ENCODE measurements around the gene SUMO3.

SUMO3 gene

GRCh38 chr21:44865561-44866280 is 47.9 kb upstream of the SUMO3 start:
- peak overlapping the region; percentile 23 for H3K27ac ChIP-seq (ENCODE audit: low read depth, low read length, poor library complexity, severe bottlenecking)
- no peak overlapping the region for H2AFZ ChIP-seq (ENCODE audit: low read length)
- peaks cover 34% of the 10 kb centered on the region for H3K4me1 ChIP-seq (ENCODE audit: insufficient read depth, low read length, severe bottlenecking)
- H3K4me3 ChIP-seq (ENCODE audit: low read depth, low read length, poor library complexity, severe bottlenecking): no peak overlapping the region
- peaks cover 15% of the 10 kb centered on the region; the same call in 1 of the 2 replicates for H3K36me3 ChIP-seq (ENCODE audit: insufficient read depth, low read length)
- H3K4me2 ChIP-seq (ENCODE audit: low read length): peak overlapping the region; percentile 12; the same call in 1 of the 2 replicates
- H3K79me2 ChIP-seq (ENCODE audit: insufficient read depth, low read length): peaks cover 6% of the 10 kb centered on the region
- H3K9me3 ChIP-seq (ENCODE audit: low read length): no peaks in the 10 kb centered on the region
- no peaks in the 10 kb centered on the region for H3K27me3 ChIP-seq (ENCODE audit: insufficient read depth, low read length)
- H3F3A ChIP-seq (ENCODE audit: insufficient read depth, low read length): no peaks in the 10 kb centered on the region
- no peaks in the 10 kb centered on the region for H4K20me1 ChIP-seq (ENCODE audit: insufficient read depth, low read length)
- H3K9ac ChIP-seq (ENCODE audit: low read length): peak overlapping the region; percentile 3; the same call in 1 of the 2 replicates
- TF ChIP-seq CTCF (IDR thresholded peaks at IDR 0.05; ENCODE audit: low read length) (no peak), EZH2 (IDR thresholded peaks at IDR 0.05; ENCODE audit: borderline replicate concordance, low read length) (no peak)
- no peaks in the 10 kb centered on the region for H3K9me2 ChIP-seq (ENCODE audit: low read depth, low read length)

- no peaks in the 10 kb centered on the region for H3K79me2 ChIP-seq (ENCODE audit: insufficient read depth, low read length)
- H3K4me3 ChIP-seq (ENCODE audit: low read depth, low read length, poor library complexity, severe bottlenecking): no peak overlapping the region
- no peak overlapping the region for H2AFZ ChIP-seq (ENCODE audit: low read length)
- H3K9me3 ChIP-seq (ENCODE audit: low read length): no peaks in the 10 kb centered on the region
- peaks cover 27% of the 10 kb centered on the region; the same call in 1 of the 2 replicates for H3K36me3 ChIP-seq (ENCODE audit: insufficient read depth, low read length)
- H3K9ac ChIP-seq (ENCODE audit: low read length): no peak overlapping the region
- H3K4me1 ChIP-seq (ENCODE audit: insufficient read depth, low read length, severe bottlenecking): peaks cover 25% of the 10 kb centered on the region
- H3F3A ChIP-seq (ENCODE audit: insufficient read depth, low read length): no peaks in the 10 kb centered on the region
- no peaks in the 10 kb centered on the region for H3K27me3 ChIP-seq (ENCODE audit: insufficient read depth, low read length)
- TF ChIP-seq CTCF (IDR thresholded peaks at IDR 0.05; ENCODE audit: low read length): no peak
- no peak for TF ChIP-seq EZH2 (IDR thresholded peaks at IDR 0.05; ENCODE audit: borderline replicate concordance, low read length)
- H3K9me2 ChIP-seq (ENCODE audit: low read depth, low read length): no peaks in the 10 kb centered on the region
- H3K4me2 ChIP-seq (ENCODE audit: low read length): no peak overlapping the region
- no peak overlapping the region for H3K27ac ChIP-seq (ENCODE audit: low read depth, low read length, poor library complexity, severe bottlenecking)
- H4K20me1 ChIP-seq (ENCODE audit: insufficient read depth, low read length): no peaks in the 10 kb centered on the region
Measured at GRCh38 chr21:44862869-44863685, 45.2 kb upstream of the SUMO3 start.

- Histone ChIP-seq H3F3A (ENCODE audit: insufficient read depth, low read length) (no peaks in the 10 kb centered on the region), H3K9ac (ENCODE audit: low read length) (no peak overlapping the region), H3K9me3 (ENCODE audit: low read length) (no peaks in the 10 kb centered on the region), H4K20me1 (ENCODE audit: insufficient read depth, low read length) (no peaks in the 10 kb centered on the region), H3K9me2 (ENCODE audit: low read depth, low read length) (no peaks in the 10 kb centered on the region), H3K4me2 (ENCODE audit: low read length) (no peak overlapping the region), H3K27me3 (ENCODE audit: insufficient read depth, low read length) (no peaks in the 10 kb centered on the region), H3K4me1 (ENCODE audit: insufficient read depth, low read length, severe bottlenecking) (no peaks in the 10 kb centered on the region), H2AFZ (ENCODE audit: low read length) (no peak overlapping the region), H3K4me3 (ENCODE audit: low read depth, low read length, poor library complexity, severe bottlenecking) (no peak overlapping the region), H3K79me2 (ENCODE audit: insufficient read depth, low read length) (no peaks in the 10 kb centered on the region), H3K27ac (ENCODE audit: low read depth, low read length, poor library complexity, severe bottlenecking) (no peak overlapping the region), H3K36me3 (ENCODE audit: insufficient read depth, low read length) (peaks cover 36% of the 10 kb centered on the region)
- TF ChIP-seq CTCF (IDR thresholded peaks at IDR 0.05; ENCODE audit: low read length) (no peak), EZH2 (IDR thresholded peaks at IDR 0.05; ENCODE audit: borderline replicate concordance, low read length) (no peak)
Measured at GRCh38 chr21:44858791-44859190, 40.9 kb upstream of the SUMO3 start.

All from OCI-LY1 (cell line).